HG02840 (cell line): ENCODE data around the gene USP2.

Experiments
- ATAC-seq: cut with Tn5 transposase; IDR thresholded peaks from one replicate; pipeline ENCODE4 v1.9.1; 2021; ENCODE audit warnings: mild to moderate bottlenecking, moderate library complexity, moderate number of reproducible peaks; ENCODE audit not compliant: unreplicated experiment, low FRiP score

The USP2 gene

DNA sequence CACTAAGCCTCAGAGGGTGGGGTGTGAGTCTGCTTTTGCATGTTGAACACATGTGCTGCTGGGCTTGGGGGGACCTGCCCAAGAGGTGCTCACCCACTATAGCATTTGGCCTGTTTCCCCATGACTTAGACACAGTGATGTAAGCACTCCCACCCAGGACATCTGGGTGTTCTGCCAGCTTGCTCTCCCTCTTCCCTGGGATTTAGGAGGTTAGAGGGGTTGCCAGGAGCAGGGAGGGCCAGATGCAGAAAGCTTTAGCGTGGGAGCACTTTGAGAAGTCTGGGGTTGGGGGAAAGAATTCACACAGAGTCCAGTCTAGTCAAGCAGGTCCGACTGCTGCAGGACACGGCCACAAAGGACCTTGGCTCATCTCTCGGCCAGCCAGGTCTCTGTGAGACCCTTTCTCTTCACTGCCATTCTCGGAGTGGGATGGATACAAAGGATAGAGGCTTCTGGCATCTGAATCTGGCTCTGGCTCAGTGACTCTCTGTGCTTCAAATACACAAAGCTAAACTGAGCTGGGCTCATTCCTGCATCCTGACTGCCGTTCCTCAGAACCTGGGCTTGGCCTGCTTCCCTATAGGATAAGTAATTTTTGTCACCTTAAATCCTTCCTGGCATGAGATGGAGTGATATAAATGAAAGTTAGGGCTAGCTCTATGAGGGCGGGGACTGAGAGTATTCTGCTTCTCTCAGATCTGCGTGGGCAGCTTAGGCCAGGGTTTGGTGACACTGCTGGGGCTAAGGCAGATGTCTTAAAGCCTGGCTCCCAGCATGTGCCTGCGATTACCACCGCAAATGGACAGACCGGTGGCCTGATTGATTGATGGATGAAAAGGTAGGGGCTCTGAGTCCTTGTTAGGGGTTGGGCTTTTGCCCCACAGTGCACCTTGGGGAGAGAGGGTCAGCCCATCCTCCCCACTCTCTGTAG lies 14.5 kb downstream of the USP2 start:
- no peak for ATAC-seq

DNA sequence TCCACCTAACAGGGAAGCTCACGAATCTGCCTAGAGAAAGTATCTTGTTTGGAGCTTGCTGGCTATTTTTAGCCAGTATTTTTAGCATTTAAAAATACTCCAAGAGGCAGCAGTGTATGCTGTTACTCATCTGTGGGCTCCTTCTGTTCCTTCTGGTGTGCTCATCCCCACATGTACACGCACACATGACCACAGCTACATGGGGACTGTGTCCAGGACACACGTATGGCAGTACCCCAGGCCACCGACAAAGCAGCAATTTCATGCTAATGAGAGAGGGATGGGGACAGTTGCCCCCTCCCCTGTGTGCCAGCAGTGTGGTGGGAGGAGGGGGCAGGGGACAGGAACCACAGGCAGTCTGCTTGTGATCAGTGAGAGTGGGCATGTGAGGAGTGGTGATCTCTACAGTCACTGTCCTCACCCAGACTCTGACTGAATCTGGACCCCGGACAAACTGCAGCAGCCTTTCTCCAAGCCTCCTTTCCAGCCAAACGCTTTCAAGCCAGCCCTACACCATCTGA lies 16.4 kb downstream of the USP2 start:
- no peak for ATAC-seq

DNA sequence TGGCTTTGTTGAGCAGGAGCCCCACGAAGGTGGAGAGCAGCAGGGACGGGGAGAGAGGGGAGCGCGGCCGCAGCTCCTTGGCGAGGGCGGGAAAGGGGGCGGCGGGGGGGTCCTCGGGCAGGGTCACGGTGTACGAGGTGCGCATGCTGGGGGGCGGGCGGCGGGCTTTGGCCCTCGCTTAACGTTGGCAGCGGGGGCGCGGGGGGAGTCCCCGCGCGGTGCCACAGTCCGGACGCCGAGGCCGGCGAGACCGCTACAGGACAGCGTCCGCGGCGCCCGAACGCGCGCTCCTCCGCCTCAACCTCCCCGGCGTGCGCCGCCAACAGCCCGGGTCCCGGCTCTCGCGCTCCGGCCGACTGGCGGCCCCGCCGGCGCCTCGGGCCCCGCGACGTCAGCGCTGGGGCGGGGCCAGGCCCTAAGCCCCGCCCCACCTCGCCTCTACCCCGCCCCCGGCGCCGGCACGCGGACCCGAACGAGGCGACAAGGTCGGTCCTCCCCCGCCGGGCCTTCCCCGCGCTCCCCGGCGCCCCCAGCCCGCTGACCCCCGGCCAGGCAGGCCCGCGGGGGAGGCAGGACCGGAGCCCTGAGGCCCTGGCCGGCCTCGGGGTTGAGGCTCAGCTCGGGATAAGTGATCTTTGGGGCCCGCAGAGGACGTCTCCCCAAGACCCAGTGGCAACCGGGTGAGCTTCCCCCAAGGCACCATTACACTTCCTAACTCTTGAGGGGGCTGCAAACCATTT lies 17.5 kb downstream of the USP2 start:
- ATAC-seq: no peak

GRCh38 chr11:119363081-119363850 lies 18.2 kb downstream of the USP2 start:
- ATAC-seq: no peak

GRCh38 chr11:119362741-119363080 lies 18.8 kb downstream of the USP2 start:
- ATAC-seq: no peak

GRCh38 chr11:119361941-119362725 lies 19.4 kb downstream of the USP2 start:
- ATAC-seq: no peak

DNA sequence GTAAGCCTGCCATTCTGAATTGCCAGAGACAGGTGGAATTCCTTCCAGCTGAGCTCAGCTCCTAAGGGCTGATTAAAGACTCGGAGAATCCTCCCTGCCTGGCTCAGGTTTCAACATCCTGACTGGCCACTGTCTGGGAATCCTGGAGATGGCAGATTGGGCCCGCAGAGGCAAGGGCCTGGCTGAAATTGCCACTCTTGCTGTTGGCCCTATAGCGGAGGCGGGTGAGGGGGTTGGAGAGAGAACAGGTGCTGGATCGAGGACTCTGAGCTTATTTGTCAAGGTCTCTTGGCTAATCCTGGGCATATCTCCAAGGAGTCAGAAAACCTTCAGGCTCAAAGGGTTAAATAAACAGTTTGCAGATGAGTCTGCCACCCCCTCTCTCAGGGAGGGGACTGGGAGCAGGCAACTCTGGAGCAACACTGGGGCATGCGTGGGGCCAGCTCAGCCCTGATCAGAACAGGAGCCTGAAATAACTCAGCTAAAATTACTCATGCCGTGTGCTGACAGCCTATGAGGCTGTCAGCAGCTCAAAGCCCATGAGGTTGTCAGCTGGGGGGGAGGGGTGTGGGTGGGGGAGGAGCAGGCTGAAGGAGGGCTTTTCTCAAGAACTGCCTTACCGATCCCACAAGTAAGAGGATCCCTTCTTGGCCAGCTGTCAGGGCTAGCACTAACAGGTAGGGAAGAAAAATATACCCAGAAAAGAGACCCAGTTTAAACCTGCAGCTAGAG lies 20.3 kb downstream of the USP2 start:
- no peak for ATAC-seq

DNA sequence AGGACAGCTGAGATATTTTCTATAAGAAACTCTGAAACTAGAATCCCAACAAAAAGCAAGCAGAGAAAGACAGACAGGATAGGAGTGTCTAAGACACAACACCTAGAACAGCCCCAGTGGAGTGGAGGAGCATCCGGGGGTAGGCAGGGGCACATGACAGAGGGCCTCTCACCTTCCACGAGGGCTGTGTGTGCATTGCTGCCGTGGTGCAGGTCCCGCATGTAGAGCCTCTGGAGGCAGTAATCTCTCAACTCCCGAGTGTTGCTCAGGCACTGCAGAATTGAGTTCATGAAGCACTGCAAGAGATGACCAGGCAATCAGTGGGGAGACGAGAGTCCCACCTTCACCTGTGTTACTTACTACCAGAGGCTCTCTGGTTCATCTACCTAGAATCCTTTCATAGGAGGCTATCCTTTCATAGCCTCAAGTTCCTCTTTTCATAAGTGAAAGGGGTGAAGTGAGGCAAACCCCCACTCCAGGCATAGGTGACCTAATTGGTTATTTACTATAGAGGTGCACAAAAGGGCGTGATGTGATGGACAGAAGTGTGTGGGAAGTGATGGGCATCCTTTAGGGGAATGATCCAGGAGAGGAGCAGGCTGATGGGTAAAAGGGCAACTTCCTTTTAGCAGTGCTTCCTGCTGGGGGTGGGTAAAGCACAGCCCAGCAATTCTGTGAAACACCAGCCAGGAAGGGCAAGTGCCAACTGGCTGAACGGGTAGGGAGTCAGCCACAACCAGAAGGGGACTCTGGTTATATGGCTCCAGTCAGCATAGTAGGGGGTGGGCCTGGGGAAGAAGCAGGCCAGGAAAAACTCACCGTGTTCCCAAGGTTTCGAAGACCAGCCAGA lies 21.9 kb downstream of the USP2 start:
- no peak for ATAC-seq

GRCh38 chr11:119357074-119357473 lies 24.4 kb downstream of the USP2 start:
- no peak for ATAC-seq

- no peak for ATAC-seq
Observed at GRCh38 chr11:119356349-119357031, 25.0 kb downstream of the USP2 start.

GRCh38 chr11:119355091-119355843 lies 26.2 kb downstream of the USP2 start:
- ATAC-seq: no peak

- no peak for ATAC-seq
Observed at GRCh38 chr11:119352857-119353260, 28.6 kb downstream of the USP2 start.

DNA sequence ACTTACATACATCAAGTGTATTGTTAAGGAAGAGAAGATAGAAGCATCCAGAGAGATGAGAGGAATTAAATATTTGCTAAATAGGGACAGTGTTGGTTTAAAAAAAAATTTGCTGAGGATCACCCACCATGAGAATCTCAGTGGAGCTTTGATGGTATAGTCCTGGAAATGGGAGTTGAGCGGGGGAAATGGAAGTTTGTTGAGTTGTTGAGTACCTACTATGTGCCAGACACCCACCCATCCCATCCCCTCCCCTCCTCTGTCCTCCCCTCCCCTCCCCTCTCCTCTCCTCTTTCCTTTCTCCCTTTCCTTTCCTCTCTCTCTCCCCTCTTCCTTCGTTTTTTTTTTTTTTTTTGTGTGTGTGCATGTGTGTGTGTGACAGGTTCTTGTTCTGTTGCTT lies 30.3 kb downstream of the USP2 start:
- no peak for ATAC-seq

GRCh38 chr11:119350302-119350701 lies 31.2 kb downstream of the USP2 start:
- ATAC-seq: no peak

- no peak for ATAC-seq
Observed at GRCh38 chr11:119347940-119348605, 33.4 kb downstream of the USP2 start.

DNA sequence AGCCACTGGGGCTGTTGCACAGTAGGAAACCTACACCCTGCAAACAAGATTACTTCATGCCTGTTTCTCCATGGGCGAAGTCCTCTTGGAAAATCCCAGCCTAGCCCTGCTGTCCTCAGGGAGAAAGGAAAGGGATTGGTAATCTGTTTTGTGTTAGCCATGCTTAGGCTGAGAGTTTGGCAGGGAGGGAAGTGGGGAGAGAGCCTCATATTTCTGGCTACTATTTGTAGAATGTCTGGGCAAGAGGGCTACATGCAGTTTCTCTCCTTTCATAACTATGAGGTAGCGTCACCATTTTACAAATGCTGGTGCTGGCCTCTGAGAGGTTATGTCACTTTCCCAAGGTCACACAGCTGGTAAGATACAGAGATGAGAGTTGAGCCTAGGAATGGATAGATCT lies 34.2 kb downstream of the USP2 start:
- ATAC-seq: no peak

DNA sequence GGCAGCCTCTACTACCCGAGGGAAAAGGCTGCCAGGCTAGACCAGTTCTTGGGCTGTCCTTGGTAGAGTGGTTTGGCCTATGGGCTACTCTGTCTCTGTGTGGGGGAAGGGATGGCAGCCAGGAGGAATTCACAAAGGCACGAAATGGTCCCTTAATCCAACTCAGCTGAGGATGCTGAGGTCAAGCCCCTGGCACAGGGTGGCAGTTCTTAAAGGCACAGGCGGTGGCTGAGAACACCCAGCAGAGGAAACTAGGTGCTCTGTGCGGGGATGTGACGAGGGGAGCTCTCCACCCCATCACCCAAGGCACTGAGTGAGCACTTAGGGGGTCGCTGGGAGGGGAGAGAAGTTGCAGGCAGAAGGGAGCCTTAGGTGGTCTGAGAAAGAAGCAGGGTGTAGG lies 34.9 kb downstream of the USP2 start, which contains the start of gene MFRP:
Gene MFRP (minus strand): TSS at position 101 of the 400 bp plus-strand sequence. CDS start 192 bp downstream, outside the sequence.
- ATAC-seq: no peak
